GM18502 (cell line): ENCODE results near the gene ITPRIPL2.

Source experiments
- ATAC-seq: cut with Tn5 transposase; IDR thresholded peaks from one replicate; pipeline ENCODE4 v1.9.1; 2021; ENCODE audit warnings: mild to moderate bottlenecking; ENCODE audit not compliant: unreplicated experiment, poor library complexity

ITPRIPL2 gene

DNA sequence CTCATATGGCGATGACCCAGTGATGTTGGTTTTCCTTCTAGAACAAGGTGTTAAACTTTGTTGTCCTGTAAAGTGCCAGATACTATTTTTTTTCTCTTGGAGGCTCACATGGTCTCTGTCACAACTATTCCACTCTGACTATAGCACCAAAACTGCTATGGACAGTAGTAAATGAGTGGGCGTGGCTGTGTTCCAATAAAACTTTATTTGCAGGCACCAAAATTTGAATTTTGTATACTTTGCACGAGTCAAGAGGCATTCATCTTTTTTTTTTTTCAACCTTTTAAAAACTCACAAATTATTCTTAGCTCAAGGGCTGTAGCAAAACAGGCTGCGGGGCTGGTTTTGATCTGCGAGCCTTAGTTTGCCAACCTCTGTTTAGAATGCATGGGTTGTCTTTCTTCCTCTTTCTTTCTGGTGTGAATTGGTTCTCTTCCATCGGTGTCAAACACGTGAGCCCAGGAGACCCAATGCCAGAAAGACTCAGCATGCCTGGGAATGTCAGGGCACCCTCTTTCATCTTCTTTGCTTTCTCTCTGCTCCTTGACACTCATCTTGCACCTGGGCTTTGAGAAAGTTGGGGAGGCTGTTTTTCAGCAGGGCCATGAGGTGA, 56.4 kb downstream of the ITPRIPL2 start:
- ATAC-seq = no peak
